BE2C (cell line): ENCODE measurements around the gene YLPM1.
"Not testable (repeated sequence)": the region's sequence is repeated elsewhere in the genome, so short reads cannot be mapped to it uniquely, and the experiment has no call there.

Experiments
- DNase-seq: peaks from one replicate; pipeline ENCODE4 v3.0.0-alpha.2; 2020
- H3K27me3 ChIP-seq: fragments of 250-450 bp; sonication (Bioruptor Pico); 2 replicates; pipeline ENCODE4 v1.5.1; 2020; ENCODE audit warnings: mild to moderate bottlenecking
- H3K36me3 ChIP-seq: fragments of 250-450 bp; sonication (Bioruptor Pico); 2 replicates; pipeline ENCODE4 v1.5.1; 2020; ENCODE audit warnings: mild to moderate bottlenecking
- H3K4me1 ChIP-seq: fragments of 250-450 bp; sonication (Bioruptor Pico); 2 replicates; pipeline ENCODE4 v1.5.1; 2020
- H3K4me3 ChIP-seq: 2 replicates; pipeline ENCODE4 v1.5.1; 2011; ENCODE audit warnings: low read depth, low read length
- H3K9me3 ChIP-seq: fragments of 250-450 bp; sonication (Bioruptor Pico); 2 replicates; pipeline ENCODE4 v1.5.1; 2020
- TF ChIP-seq, protein P1 (sequence below): IDR thresholded peaks from 2 replicates; pipeline ENCODE4 v1.5.1; 2012; ENCODE audit warnings: mild to moderate bottlenecking, low read depth, low read length

The YLPM1 gene

DNA sequence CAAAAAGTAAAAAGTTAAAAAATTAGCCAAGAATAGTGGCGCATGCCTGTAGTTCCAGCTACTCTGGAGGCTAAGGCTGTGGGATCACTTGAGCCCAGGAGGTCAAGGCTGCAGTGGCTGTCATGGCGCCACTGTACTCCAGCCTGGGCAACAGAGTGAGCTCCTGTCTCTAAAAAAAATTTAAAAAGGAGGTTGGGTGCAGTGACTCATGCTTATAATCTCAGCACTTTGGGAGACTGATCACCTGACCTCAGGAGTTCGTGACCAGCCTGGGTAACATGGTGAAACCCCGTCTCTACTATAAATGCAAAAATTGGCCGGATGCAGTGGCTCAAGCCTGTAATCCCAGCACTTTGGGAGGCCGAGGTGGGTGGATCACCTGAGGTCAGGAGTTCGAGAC, 8.2 kb upstream of the YLPM1 start:
- H3K36me3 ChIP-seq: no peaks in the 10 kb centered on the region
- TF ChIP-seq, protein P1, sequence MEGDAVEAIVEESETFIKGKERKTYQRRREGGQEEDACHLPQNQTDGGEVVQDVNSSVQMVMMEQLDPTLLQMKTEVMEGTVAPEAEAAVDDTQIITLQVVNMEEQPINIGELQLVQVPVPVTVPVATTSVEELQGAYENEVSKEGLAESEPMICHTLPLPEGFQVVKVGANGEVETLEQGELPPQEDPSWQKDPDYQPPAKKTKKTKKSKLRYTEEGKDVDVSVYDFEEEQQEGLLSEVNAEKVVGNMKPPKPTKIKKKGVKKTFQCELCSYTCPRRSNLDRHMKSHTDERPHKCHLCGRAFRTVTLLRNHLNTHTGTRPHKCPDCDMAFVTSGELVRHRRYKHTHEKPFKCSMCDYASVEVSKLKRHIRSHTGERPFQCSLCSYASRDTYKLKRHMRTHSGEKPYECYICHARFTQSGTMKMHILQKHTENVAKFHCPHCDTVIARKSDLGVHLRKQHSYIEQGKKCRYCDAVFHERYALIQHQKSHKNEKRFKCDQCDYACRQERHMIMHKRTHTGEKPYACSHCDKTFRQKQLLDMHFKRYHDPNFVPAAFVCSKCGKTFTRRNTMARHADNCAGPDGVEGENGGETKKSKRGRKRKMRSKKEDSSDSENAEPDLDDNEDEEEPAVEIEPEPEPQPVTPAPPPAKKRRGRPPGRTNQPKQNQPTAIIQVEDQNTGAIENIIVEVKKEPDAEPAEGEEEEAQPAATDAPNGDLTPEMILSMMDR: no peak
- no peak overlapping the region for H3K4me3 ChIP-seq
- no peaks in the 10 kb centered on the region for H3K4me1 ChIP-seq
- DNase-seq: no peak
- no peaks in the 10 kb centered on the region for H3K27me3 ChIP-seq
- H3K9me3 ChIP-seq: no peaks in the 10 kb centered on the region

DNA sequence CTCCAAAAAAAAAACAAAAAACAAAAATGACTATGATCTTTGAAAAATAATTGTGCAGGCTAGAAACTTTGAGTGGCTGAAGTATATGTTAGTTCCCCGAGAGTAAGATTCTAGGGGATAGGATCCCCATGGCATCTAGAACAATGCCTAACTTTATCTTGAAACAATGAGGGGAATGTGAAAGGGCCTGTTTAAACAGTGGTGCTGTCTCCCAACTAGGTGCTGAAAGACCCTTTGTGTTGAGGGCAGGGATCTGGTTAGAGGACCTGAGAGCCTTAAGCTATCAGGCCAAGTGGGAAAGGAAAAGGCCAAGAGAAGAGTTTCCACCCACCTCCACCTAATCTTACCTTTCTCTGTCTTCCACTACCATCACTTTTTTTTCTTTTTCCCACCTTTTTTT, 6.8 kb upstream of the YLPM1 start:
- Histone ChIP-seq H3K9me3 (no peaks in the 10 kb centered on the region), H3K4me3 (no peak overlapping the region), H3K27me3 (no peaks in the 10 kb centered on the region), H3K4me1 (no peaks in the 10 kb centered on the region), H3K36me3 (no peaks in the 10 kb centered on the region)
- TF ChIP-seq, protein P1: no peak
- no peak for DNase-seq

DNA sequence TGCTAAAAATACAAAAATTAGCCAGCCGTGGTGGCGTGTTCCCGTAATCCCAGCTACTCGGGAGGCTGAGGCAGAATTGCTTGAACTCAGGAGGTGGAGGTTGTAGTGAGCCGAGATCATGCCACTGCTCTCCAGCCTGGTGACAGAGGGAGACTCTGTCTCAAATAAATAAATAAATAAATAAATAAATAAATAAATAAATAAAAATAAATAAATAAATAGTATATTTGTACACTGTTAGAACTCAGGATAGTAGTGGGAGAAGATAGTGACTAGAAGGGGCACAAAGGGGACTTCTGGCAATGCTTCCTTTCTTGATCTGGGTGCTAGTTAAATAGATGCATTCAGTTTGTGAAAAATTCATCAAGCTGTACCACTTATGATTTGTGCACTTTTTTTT, 4.6 kb upstream of the YLPM1 start:
- H3K4me1 ChIP-seq, H3K27me3 ChIP-seq, H3K4me3 ChIP-seq, DNase-seq, H3K9me3 ChIP-seq, H3K36me3 ChIP-seq: not testable (repeated sequence)

DNA sequence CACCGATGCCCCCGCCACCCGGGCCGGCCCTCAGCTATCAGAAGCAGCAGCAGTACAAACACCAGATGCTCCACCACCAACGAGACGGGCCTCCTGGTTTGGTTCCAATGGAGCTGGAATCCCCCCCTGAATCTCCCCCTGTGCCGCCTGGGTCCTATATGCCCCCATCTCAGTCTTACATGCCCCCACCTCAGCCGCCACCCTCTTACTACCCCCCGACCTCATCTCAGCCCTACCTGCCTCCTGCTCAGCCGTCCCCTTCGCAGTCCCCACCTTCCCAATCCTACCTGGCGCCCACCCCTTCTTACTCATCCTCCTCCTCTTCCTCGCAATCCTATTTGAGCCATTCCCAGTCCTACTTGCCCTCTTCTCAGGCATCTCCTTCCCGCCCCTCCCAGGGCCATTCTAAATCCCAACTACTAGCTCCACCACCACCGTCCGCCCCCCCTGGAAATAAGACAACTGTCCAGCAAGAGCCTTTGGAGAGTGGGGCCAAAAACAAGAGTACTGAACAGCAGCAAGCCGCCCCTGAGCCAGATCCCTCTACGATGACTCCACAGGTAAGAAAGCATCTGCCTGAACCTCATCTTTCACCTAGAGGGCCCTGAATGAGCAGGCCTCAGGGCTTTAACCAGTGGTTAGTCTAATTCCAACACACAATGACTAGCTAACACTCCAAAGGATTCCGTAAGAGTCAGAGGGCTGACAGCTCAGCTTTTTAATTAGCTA, 851 bp downstream of the YLPM1 start:
- Histone ChIP-seq H3K9me3 (no peaks in the 10 kb centered on the region), H3K36me3 (peaks cover 5% of the 10 kb centered on the region), H3K4me3 (peak overlapping the region; percentile 78), H3K27me3 (no peaks in the 10 kb centered on the region), H3K4me1 (peaks cover 2% of the 10 kb centered on the region; the same call in 1 of the 2 replicates)
- TF ChIP-seq, protein P1: no peak
- peak; percentile 11 for DNase-seq

DNA sequence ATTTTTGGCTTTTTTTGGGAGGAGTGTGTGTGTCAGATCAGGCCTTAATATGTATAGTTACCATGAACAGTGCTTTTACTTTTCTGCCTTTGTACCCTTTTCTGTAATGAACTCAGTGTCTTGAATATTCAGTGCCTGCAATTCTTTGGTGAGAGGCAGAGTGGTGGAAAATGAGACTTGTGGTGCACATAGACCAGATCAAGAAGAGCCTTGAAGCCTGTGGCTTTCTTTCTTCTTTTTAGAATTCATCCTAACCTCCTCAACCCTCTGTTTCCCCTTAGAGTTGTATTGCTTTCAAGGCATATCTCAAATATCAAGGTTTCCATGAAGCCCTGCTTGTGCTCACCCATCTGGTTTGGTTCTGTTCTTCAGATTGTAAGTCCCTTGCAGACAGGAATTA, 2.6 kb downstream of the YLPM1 start:
- Histone ChIP-seq H3K4me1 (peaks cover 2% of the 10 kb centered on the region; the same call in 1 of the 2 replicates), H3K4me3 (peak overlapping the region; percentile 78), H3K9me3 (no peaks in the 10 kb centered on the region), H3K27me3 (no peaks in the 10 kb centered on the region), H3K36me3 (peaks cover 5% of the 10 kb centered on the region)
- no peak for DNase-seq
- TF ChIP-seq, protein P1: no peak

DNA sequence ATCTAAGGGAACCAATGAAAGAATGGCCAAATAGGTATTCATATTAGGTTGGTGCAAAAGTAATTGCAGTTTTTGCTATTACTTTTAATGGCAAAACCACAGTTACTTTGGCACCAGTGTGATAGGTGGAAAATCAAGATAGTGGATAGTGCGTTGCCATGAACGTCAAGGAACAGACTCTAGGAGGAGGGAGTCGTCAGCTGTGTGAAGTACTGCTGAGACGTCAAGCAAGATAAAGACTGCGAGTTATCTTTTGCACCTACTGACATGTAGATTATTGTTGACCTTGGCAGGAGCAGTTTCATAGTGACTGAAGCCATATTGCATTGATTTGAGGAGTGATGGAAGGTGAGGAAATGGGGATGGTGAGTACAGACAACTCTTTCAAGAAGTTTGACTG, 8.3 kb downstream of the YLPM1 start:
- Histone ChIP-seq H3K27me3 (no peaks in the 10 kb centered on the region), H3K4me1 (peaks cover 2% of the 10 kb centered on the region; the same call in 1 of the 2 replicates), H3K9me3 (no peaks in the 10 kb centered on the region), H3K36me3 (peaks cover 13% of the 10 kb centered on the region), H3K4me3 (no peak overlapping the region)
- no peak for DNase-seq
- TF ChIP-seq, protein P1: no peak

DNA sequence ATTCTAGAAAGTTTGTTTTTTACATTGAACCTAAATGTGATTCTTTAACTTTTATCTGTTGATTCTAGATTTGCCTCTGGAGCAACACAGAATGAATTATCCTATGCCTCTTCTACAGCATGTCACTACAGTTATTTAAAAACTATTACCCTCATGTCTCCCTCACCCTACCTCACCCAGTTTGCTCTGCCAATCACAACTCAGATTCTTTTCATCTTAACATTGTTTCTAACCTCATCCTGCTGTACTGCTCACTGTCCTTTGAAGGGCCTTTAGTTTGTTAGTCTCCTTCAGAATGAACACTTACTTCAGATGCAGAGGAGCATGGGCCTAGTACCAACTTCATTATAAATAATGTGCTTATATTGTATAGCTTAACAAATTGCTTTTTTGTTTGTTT, 21.5 kb downstream of the YLPM1 start:
- H3K36me3 ChIP-seq: peaks cover 79% of the 10 kb centered on the region
- TF ChIP-seq, protein P1: no peak

More for the DNA sequence above, 21.5 kb downstream of the YLPM1 start:
- Histone ChIP-seq H3K4me1 (0 out of 2 replicates have a peak, but pooled peaks cover 3% of the 10 kb centered on the region), H3K9me3 (no peaks in the 10 kb centered on the region), H3K4me3 (no peak overlapping the region), H3K27me3 (no peaks in the 10 kb centered on the region)
- no peak for DNase-seq
